ENCODE data around the gene APH1B.

APH1B gene

DNA sequence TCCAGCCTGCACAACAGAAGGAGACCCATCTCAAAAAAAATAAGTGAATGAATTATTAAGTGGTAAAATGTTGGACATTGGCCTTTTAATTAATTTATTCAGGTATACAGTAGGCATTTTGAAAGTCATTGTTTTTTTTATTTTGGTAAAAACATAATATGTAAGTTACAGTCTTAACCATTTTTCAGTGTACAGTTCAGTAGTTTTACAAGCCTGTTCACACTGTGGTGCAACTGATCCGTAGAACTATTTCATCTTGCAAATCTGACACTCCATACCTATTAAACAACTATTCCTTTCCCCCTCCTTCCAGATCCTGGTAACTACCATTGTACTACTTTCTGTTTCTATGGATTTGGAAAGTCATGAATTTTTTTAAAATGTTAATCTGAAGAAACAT, 36.1 kb upstream of the APH1B start:
- no peak overlapping the region for H3K4me3 ChIP-seq (ENCODE audit: low read depth, low read length)
- no peak for DNase-seq (ENCODE audit: low read depth)
- TF ChIP-seq, protein P1, sequence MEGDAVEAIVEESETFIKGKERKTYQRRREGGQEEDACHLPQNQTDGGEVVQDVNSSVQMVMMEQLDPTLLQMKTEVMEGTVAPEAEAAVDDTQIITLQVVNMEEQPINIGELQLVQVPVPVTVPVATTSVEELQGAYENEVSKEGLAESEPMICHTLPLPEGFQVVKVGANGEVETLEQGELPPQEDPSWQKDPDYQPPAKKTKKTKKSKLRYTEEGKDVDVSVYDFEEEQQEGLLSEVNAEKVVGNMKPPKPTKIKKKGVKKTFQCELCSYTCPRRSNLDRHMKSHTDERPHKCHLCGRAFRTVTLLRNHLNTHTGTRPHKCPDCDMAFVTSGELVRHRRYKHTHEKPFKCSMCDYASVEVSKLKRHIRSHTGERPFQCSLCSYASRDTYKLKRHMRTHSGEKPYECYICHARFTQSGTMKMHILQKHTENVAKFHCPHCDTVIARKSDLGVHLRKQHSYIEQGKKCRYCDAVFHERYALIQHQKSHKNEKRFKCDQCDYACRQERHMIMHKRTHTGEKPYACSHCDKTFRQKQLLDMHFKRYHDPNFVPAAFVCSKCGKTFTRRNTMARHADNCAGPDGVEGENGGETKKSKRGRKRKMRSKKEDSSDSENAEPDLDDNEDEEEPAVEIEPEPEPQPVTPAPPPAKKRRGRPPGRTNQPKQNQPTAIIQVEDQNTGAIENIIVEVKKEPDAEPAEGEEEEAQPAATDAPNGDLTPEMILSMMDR (IDR thresholded peaks at IDR 0.05; ENCODE audit: low read depth, low read length, missing control alignments) = no peak
- in situ Hi-C loops (cut with HindIII; ENCODE audit: low sequenced_read_pairs) = no loop called here

DNA sequence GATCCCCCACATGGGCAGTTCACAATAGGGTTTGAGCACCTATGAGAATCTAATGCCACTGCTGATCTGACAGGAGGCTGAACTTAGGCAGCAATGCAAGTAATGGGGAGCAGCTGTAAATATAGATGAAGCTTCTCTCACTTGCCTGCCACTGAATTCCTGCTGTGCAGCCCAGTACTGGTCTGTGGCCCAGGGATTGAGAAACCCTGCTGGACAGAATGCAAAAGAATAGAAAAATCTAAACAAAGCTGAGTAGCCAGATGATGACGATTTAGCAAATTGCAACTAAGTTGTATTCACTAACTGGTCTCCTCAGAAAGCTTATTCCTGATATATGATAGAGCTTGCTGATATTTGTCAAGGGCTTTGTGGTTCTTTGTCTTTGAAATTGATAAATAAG, 34.3 kb upstream of the APH1B start:
- in situ Hi-C loops (cut with HindIII; ENCODE audit: low sequenced_read_pairs) = no loop called here
- no peak overlapping the region for H3K4me3 ChIP-seq (ENCODE audit: low read depth, low read length)
- no peak for DNase-seq (ENCODE audit: low read depth)
- TF ChIP-seq, protein P1 (IDR thresholded peaks at IDR 0.05; ENCODE audit: low read depth, low read length, missing control alignments) = no peak

DNA sequence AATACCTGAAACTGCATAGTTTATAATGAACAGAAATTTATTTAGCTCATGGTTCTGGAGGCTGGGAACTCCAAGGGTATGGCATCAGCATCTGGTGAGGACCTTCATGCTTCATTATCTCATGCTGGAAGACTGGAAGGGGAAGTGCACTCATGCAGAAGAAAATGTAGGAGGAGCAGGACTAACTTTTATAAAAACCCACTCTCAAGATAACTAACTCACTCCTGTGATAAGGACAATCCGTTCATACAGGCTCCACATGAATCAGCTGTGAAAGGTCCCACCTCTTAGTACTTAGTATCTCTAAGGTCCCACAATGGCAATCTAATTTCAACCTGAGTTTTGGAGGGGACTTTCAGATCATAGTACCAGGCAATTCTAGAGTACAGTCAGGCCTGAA, 33.6 kb upstream of the APH1B start:
- no peak overlapping the region for H3K4me3 ChIP-seq (ENCODE audit: low read depth, low read length)
- no peak for DNase-seq (ENCODE audit: low read depth)
- in situ Hi-C loops (cut with HindIII; ENCODE audit: low sequenced_read_pairs) = no loop called here
- TF ChIP-seq, protein P1 (IDR thresholded peaks at IDR 0.05; ENCODE audit: low read depth, low read length, missing control alignments) = no peak

DNA sequence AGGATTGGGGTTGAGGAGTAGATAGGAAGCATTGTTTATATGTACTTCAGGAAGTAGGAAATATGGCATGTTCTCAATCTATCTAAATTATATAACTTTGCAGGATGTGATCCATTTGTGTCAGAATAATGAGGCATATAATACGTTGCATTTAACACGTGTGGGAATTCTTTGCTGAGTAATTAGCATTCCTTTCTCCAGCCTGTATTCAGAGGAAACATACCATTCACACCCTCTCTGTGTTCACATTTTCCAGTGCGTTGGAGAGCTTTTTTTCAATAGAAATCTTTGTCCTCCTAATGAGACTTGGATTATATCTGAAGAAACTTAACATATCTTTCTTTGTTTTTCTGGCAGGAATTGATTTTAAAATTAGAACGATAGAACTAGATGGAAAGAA, 33.0 kb upstream of the APH1B start:
- no peak for DNase-seq (ENCODE audit: low read depth)
- TF ChIP-seq, protein P1 (IDR thresholded peaks at IDR 0.05; ENCODE audit: low read depth, low read length, missing control alignments) = no peak
- in situ Hi-C loops (cut with HindIII; ENCODE audit: low sequenced_read_pairs) = no loop called here
- no peak overlapping the region for H3K4me3 ChIP-seq (ENCODE audit: low read depth, low read length)

DNA sequence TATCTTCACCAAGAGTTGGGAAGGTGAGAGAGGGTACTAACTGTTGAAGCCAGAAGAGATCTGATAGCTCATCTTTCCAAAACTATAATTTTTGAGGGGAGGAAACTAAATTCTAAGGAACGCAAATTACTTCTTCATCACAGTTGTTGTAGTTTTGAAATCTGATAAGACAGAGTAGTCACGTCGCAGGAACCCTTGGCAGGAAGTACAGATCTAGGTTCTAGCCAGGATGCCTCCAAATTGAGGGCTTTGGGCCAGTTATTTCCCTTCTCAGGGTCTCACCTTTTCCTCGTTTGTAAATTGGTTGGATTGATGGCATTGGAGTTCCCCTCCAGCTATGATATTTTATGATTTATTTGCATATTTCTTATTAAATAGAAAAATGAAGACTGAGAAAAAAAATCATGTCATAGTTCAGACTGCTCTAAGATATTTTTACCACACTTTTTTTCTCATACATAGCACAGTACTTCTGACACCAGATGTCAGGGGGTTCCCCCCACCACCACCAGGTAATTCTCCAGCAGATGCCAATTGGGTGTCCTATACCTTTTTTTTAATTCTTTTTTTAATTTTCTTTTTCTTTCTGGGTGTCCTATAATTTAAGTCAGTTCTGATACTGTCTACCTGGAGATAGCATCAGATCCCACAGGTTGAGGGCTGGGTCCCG, 32.3 kb upstream of the APH1B start:
- no peak overlapping the region for H3K4me3 ChIP-seq (ENCODE audit: low read depth, low read length)
- no peak for DNase-seq (ENCODE audit: low read depth)
- TF ChIP-seq, protein P1 (IDR thresholded peaks at IDR 0.05; ENCODE audit: low read depth, low read length, missing control alignments) = no peak
- in situ Hi-C loops (cut with HindIII; ENCODE audit: low sequenced_read_pairs) = no loop called here

DNA sequence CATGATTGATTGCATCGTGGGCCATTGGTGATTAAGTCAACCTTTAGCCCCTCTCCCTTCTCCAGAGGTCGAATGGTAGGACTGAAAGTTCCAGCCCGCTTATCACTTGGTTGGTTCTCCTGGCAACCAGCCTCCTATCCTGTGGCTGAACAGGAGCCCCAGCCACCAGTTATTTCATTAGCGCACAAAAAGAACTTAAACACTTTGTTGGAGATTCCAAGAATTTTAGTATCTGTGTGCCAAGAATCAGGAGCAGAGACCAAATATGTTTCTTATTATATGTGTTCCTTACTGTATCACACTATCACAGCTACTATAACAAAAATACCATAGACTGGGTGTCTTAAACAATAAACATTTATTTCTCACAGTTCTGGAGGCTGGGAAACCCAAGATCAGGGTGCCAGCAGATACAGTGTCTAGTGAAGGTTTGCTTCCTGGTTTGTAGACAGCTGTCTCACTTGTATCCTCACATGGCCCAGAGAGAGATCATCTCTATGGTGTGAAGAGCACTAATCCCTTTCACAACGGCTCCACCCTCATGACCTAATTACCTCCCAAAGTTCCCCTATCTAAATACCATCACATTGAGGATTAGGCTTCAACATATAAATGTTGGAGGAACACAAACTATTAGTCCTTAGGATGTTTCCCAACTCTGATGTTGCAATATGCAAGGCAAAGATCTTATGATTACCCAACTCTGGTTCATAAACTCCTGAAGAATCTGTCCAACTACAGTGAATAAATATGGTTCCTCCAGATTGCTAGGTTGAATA, 30.5 kb upstream of the APH1B start:
- TF ChIP-seq, protein P1 (IDR thresholded peaks at IDR 0.05; ENCODE audit: low read depth, low read length, missing control alignments) = no peak
- H3K4me3 ChIP-seq (ENCODE audit: low read depth, low read length) = no peak overlapping the region
- no peak for DNase-seq (ENCODE audit: low read depth)
- in situ Hi-C loops (cut with HindIII; ENCODE audit: low sequenced_read_pairs) = no loop called here
